MM.1S (cell line): Measurements from ENCODE around the gene ATP1A2.

Source experiments
- EZH2 ChIP-seq: fragments of 300-600 bp; sonication (generic); optimal IDR thresholded peaks from 2 replicates; pipeline ENCODE3; 2017; ENCODE audit warnings: low read depth, mild to moderate bottlenecking, antibody characterized with exemption, low read length, mixed read lengths
- EZH2phosphoT487 ChIP-seq: fragments of 300-600 bp; sonication (generic); IDR thresholded peaks from 2 replicates; pipeline ENCODE4 v1.6.1; 2018; ENCODE audit warnings: antibody characterized with exemption, low read length
- TF ChIP-seq, protein P1 (sequence below): fragments of 300-600 bp; sonication (generic); IDR thresholded peaks from 2 replicates; pipeline ENCODE4 v1.5.1; 2016; ENCODE audit warnings: antibody characterized with exemption, low read length, mixed read lengths

DNA sequence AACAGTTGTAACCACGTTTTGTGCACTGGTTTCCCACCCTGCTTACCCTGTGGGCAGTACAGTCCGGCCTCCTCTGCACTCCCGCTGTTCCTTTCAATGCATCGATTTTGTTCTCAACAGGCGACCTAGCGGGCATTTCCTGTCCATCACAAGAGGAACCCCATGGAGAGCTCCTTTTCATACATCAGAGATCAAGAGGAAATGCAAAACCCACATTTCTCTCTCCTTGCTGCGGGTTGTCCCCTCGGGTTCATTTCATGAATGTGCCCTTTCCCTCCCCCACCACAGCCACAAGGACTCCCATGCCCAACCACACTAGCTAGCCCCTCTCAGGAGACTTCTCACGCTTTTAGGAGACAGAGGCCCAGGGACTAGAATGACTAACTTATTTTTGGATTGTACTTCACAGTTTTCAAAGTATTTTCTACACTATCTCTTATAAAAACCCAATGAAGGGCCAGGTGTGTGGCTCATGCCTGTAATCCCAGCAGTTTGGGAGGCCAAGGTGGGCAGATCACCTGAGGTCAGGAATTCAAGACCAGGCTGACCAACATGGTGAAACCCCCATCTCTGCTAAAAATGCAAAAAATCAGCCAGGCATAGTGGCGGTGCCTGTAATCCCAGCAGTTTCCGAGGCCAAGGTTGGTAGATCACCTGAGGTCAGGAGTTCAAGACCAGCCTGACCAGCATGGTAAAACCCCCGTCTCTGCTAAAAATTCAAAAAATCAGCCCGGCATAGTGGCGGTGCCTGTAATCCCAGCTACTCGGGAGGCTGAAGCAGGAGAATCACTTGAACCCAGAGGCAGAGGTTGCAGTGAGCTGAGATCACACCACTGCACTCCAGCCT lies 54.2 kb downstream of the ATP1A2 start:
- TF ChIP-seq, protein P1, sequence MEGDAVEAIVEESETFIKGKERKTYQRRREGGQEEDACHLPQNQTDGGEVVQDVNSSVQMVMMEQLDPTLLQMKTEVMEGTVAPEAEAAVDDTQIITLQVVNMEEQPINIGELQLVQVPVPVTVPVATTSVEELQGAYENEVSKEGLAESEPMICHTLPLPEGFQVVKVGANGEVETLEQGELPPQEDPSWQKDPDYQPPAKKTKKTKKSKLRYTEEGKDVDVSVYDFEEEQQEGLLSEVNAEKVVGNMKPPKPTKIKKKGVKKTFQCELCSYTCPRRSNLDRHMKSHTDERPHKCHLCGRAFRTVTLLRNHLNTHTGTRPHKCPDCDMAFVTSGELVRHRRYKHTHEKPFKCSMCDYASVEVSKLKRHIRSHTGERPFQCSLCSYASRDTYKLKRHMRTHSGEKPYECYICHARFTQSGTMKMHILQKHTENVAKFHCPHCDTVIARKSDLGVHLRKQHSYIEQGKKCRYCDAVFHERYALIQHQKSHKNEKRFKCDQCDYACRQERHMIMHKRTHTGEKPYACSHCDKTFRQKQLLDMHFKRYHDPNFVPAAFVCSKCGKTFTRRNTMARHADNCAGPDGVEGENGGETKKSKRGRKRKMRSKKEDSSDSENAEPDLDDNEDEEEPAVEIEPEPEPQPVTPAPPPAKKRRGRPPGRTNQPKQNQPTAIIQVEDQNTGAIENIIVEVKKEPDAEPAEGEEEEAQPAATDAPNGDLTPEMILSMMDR: no peak
- no peak for TF ChIP-seq EZH2phosphoT487
- TF ChIP-seq EZH2: no peak
